ENCODE results near the gene FNDC3B.

- TF ChIP-seq POLR2A (IDR thresholded peaks at IDR 0.05; ENCODE audit: low read depth) (no peak), POLR2AphosphoS5 (IDR thresholded peaks at IDR 0.05) (no peak), CTCF (IDR thresholded peaks at IDR 0.05) (no peak)
Observed at GRCh38 chr3:172298247-172298646, 258.9 kb downstream of the FNDC3B start.

All from esophagus muscularis mucosa (tissue), 3 donors.